CD4-positive, CD25-positive, alpha-beta regulatory T cell (primary cell): ENCODE measurements around the gene SUMO3. TPM values are rescaled to one million over a fixed set of nuclear protein-coding genes. Genes with fewer than 3 reads are reported as not detected.
A peak's percentile ranks its signal among the peaks of the same experiment; 100 is the strongest.

Source experiments
- ATAC-seq, 2 donors: fragments of 150-1000 bp; cut with Tn5 transposase; one replicate each; pipeline ENCODE4 v1.10.0; 2021; ENCODE audit warnings: low read depth in 2 of 2, moderate number of reproducible peaks in 2 of 2, moderate library complexity in 1 of 2
- DNase-seq, 3 donors: peaks; one replicate each; pipeline versions ENCODE4 v3.0.0 to v3.0.0-alpha.2; 2012 to 2022; ENCODE audit warnings: mixed read lengths in 1 of 3
- H3K27ac ChIP-seq: one replicate; pipeline ENCODE4 v1.7.0; 2013; ENCODE audit warnings: mild to moderate bottlenecking, low read length; ENCODE audit not compliant: insufficient read depth, poor library complexity, severe bottlenecking
- H3K27me3 ChIP-seq: one replicate; pipeline ENCODE4 v1.7.0; 2013; ENCODE audit warnings: low read length; ENCODE audit not compliant: control insufficient read depth, insufficient read depth
- H3K36me3 ChIP-seq: one replicate; pipeline ENCODE4 v1.7.0; 2013; ENCODE audit warnings: mild to moderate bottlenecking, low read length, moderate library complexity; ENCODE audit not compliant: control insufficient read depth, insufficient read depth
- H3K4me1 ChIP-seq: 2 replicates; pipeline ENCODE4 v1.7.0; 2013; ENCODE audit warnings: mild to moderate bottlenecking, low read length; ENCODE audit not compliant: insufficient read depth, control insufficient read depth, poor library complexity, severe bottlenecking
- H3K4me3 ChIP-seq: one replicate; pipeline ENCODE4 v1.7.0; 2013; ENCODE audit warnings: low read depth, mild to moderate bottlenecking, low read length, moderate library complexity
- H3K9me3 ChIP-seq, 2 experiments: 1 replicate in 1 of 2; 2 replicates in 1 of 2; pipeline ENCODE4 v1.7.0; 2013; ENCODE audit warnings: low read length in 2 of 2, mild to moderate bottlenecking in 1 of 2, moderate library complexity in 1 of 2; ENCODE audit not compliant: control insufficient read depth in 2 of 2
- H3K27ac Mint-ChIP-seq, 3 donors: one replicate each; pipeline ENCODE4 v1.8.0; 2020 to 2022; ENCODE audit warnings: mild to moderate bottlenecking in 3 of 3, mixed read lengths in 3 of 3, moderate library complexity in 2 of 3
- H3K27me3 Mint-ChIP-seq: one replicate; pipeline ENCODE4 v1.8.0; 2022; ENCODE audit warnings: mild to moderate bottlenecking, mixed read lengths
- H3K36me3 Mint-ChIP-seq: one replicate; pipeline ENCODE4 v1.8.0; 2020; ENCODE audit warnings: mixed read lengths
- H3K4me1 Mint-ChIP-seq, 4 donors: one replicate each; pipeline ENCODE4 v1.8.0; 2020 to 2022; ENCODE audit warnings: mixed read lengths in 4 of 4, mild to moderate bottlenecking in 1 of 4
- H3K4me3 Mint-ChIP-seq, 4 donors: one replicate each; pipeline ENCODE4 v1.8.0; 2020 to 2022; ENCODE audit warnings: mild to moderate bottlenecking in 4 of 4, mixed read lengths in 4 of 4, moderate library complexity in 3 of 4
- H3K9me3 Mint-ChIP-seq, 7 donors: one replicate each; pipeline ENCODE4 v1.8.0; 2020 to 2022; ENCODE audit warnings: mixed read lengths in 7 of 7, mild to moderate bottlenecking in 3 of 7, moderate library complexity in 2 of 7
- polyA plus RNA-seq, 4 donors: library from polyadenylated mRNA; unstranded; fragments of 300-500 nt; fragmentation: Illumina TruSeq; gene quantifications; one replicate each; pipeline ENCODE4 v1.2.3, GENCODE V29; 2021
- total RNA-seq: library from RNA; stranded (reverse); gene quantifications from one replicate; pipeline ENCODE4 v1.2.3, GENCODE V29; 2022

SUMO3 gene
- total and polyA plus RNA-seq, 5 donors from 2014 or later: 65.8 to 88.9 (median 79.5) TPM

- no peaks in the 10 kb centered on the region for H3K36me3 ChIP-seq
- H3K4me1 ChIP-seq: peaks cover 18% of the 10 kb centered on the region
- no peak for ATAC-seq
- no peak for DNase-seq
- peaks cover 5 to 14% (median 11%) of the 10 kb centered on the region in 4 donors for H3K4me1 Mint-ChIP-seq
- H3K9me3 Mint-ChIP-seq: peaks cover 3 to 18% (median 11%) of the 10 kb centered on the region in 7 donors
- H3K4me3 Mint-ChIP-seq: peak overlapping the region; percentile 68 to 75 (median 70)
- peak overlapping the region in 2 of 3 donors; percentile 44 to 55 for H3K27ac Mint-ChIP-seq
- no peaks in the 10 kb centered on the region for H3K27me3 ChIP-seq
- no peak overlapping the region for H3K27ac ChIP-seq
- H3K9me3 ChIP-seq: peaks cover 12 to 20% of the 10 kb centered on the region in 2 experiments
- H3K4me3 ChIP-seq: no peak overlapping the region
- H3K27me3 Mint-ChIP-seq: no peaks in the 10 kb centered on the region
- no peaks in the 10 kb centered on the region for H3K36me3 Mint-ChIP-seq
These were observed 1.7 kb upstream of the SUMO3 start for GRCh38 chr21:44819283-44820243.

GRCh38 chr21:44818640-44819011 lies 764 bp upstream of the SUMO3 start:
- Histone ChIP-seq H3K27me3 (no peaks in the 10 kb centered on the region), H3K9me3 (peaks cover 11 to 19% of the 10 kb centered on the region in 2 experiments), H3K4me3 (no peak overlapping the region), H3K36me3 (peaks cover 2% of the 10 kb centered on the region), H3K4me1 (peaks cover 18% of the 10 kb centered on the region), H3K27ac (peak overlapping the region; percentile 81)
- H3K4me3 Mint-ChIP-seq: peak overlapping the region; percentile 68 to 74 (median 70)
- no peaks in the 10 kb centered on the region for H3K36me3 Mint-ChIP-seq
- H3K9me3 Mint-ChIP-seq: peaks cover 3 to 16% (median 11%) of the 10 kb centered on the region in 7 donors
- no peak for ATAC-seq
- H3K27ac Mint-ChIP-seq: no peak overlapping the region
- DNase-seq: no peak
- H3K27me3 Mint-ChIP-seq: no peaks in the 10 kb centered on the region
- peaks cover 5 to 18% (median 10%) of the 10 kb centered on the region in 4 donors for H3K4me1 Mint-ChIP-seq

GRCh38 chr21:44817506-44817880 lies 369 bp downstream of the SUMO3 start:
- peak overlapping the region; percentile 81 for H3K27ac ChIP-seq
- peaks cover 4 to 8% of the 10 kb centered on the region in 2 experiments for H3K9me3 ChIP-seq
- DNase-seq: peak; percentile 89 to 90 (median 89)
- peaks cover 18% of the 10 kb centered on the region for H3K4me1 ChIP-seq
- no peak overlapping the region for H3K4me3 ChIP-seq
- Mint-ChIP-seq H3K36me3 (peaks cover 3% of the 10 kb centered on the region), H3K9me3 (peaks cover 0 to 11% (median 5%) of the 10 kb centered on the region in 7 donors), H3K4me1 (peaks cover 4 to 18% (median 10%) of the 10 kb centered on the region in 4 donors), H3K27ac (no peak overlapping the region), H3K4me3 (peak overlapping the region; percentile 47 to 83 (median 70)), H3K27me3 (no peaks in the 10 kb centered on the region)
- no peaks in the 10 kb centered on the region for H3K27me3 ChIP-seq
- H3K36me3 ChIP-seq: peaks cover 4% of the 10 kb centered on the region
- ATAC-seq: peak; percentile 84 to 89

GRCh38 chr21:44816761-44817505 lies 929 bp downstream of the SUMO3 start:
- Mint-ChIP-seq H3K27ac (peak overlapping the region in 1 of 3 donors; percentile 11), H3K4me3 (peak overlapping the region; percentile 73 to 84 (median 80)), H3K27me3 (no peaks in the 10 kb centered on the region), H3K9me3 (peaks cover 0 to 7% (median 2%) of the 10 kb centered on the region in 7 donors), H3K36me3 (peaks cover 3% of the 10 kb centered on the region), H3K4me1 (peaks cover 0 to 21% (median 10%) of the 10 kb centered on the region in 4 donors)
- no peaks in the 10 kb centered on the region for H3K27me3 ChIP-seq
- peaks cover 7% of the 10 kb centered on the region for H3K36me3 ChIP-seq
- H3K4me3 ChIP-seq: no peak overlapping the region
- H3K9me3 ChIP-seq: peaks cover 2 to 5% of the 10 kb centered on the region in 2 experiments
- DNase-seq (no peak), ATAC-seq (no peak)
- peaks cover 18% of the 10 kb centered on the region for H3K4me1 ChIP-seq
- peak overlapping the region; percentile 81 for H3K27ac ChIP-seq

- H3K27ac Mint-ChIP-seq: peak overlapping the region in 1 of 3 donors; percentile 11
These were observed 1.8 kb downstream of the SUMO3 start for GRCh38 chr21:44815852-44816628.

GRCh38 chr21:44815225-44815624 lies 2.6 kb downstream of the SUMO3 start:
- no peaks in the 10 kb centered on the region for H3K9me3 ChIP-seq
- H3K36me3 Mint-ChIP-seq: peaks cover 8% of the 10 kb centered on the region
- no peak for DNase-seq
- no peak overlapping the region for H3K27ac ChIP-seq
- H3K27ac Mint-ChIP-seq: no peak overlapping the region
- no peaks in the 10 kb centered on the region for H3K27me3 ChIP-seq
- no peaks in the 10 kb centered on the region for H3K27me3 Mint-ChIP-seq
- H3K36me3 ChIP-seq: peaks cover 12% of the 10 kb centered on the region
- peaks cover 18% of the 10 kb centered on the region for H3K4me1 ChIP-seq
- no peak overlapping the region for H3K4me3 ChIP-seq
- peaks cover 0 to 28% (median 17%) of the 10 kb centered on the region in 4 donors for H3K4me1 Mint-ChIP-seq
- no peak for ATAC-seq
- H3K9me3 Mint-ChIP-seq: peaks cover 0 to 7% (median 0%) of the 10 kb centered on the region in 7 donors
- peak overlapping the region in 1 of 4 donors; percentile 76 for H3K4me3 Mint-ChIP-seq

More at GRCh38 chr21:44815852-44816628, 1.8 kb downstream of the SUMO3 start:
- Histone ChIP-seq H3K4me1 (peaks cover 18% of the 10 kb centered on the region), H3K4me3 (no peak overlapping the region), H3K27me3 (no peaks in the 10 kb centered on the region), H3K9me3 (no peaks in the 10 kb centered on the region), H3K27ac (no peak overlapping the region), H3K36me3 (peaks cover 7% of the 10 kb centered on the region)
- Mint-ChIP-seq H3K36me3 (peaks cover 4% of the 10 kb centered on the region), H3K4me3 (peak overlapping the region; percentile 73 to 84 (median 80)), H3K4me1 (peaks cover 0 to 24% (median 14%) of the 10 kb centered on the region in 4 donors), H3K27me3 (no peaks in the 10 kb centered on the region), H3K9me3 (peaks cover 0 to 7% (median 0%) of the 10 kb centered on the region in 7 donors)
- ATAC-seq: no peak
- DNase-seq: no peak
